Hypothalamus (tissue), 51 donors: Measurements from ENCODE around the gene HSD17B13.

ENCODE experiments used
- DNase-seq, 51 donors: peaks; one replicate each; lab custom pipeline; 2025; lab: John Stamatoyannopoulos, UW

HSD17B13 gene

DNA sequence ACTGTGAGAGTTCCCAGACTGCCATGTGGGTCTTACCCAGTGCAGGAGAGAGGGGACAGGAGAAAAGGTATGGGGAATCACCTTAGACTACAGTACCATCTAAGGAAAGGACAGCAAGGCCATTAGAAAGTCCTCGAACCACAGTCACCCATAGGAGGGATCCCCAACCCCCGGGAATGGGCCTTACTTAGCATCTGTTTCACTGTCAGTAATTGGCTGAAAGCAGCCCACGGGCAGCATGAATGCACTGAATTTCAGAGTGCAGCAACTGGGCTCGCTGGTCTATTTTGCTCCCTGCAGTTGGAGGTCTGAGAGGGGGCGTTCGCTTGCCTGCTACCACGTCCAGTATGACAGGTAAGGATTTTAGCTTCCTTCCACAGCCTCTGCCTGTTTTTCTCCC lies 51.9 kb downstream of the HSD17B13 start:
- DNase-seq = no peak

DNA sequence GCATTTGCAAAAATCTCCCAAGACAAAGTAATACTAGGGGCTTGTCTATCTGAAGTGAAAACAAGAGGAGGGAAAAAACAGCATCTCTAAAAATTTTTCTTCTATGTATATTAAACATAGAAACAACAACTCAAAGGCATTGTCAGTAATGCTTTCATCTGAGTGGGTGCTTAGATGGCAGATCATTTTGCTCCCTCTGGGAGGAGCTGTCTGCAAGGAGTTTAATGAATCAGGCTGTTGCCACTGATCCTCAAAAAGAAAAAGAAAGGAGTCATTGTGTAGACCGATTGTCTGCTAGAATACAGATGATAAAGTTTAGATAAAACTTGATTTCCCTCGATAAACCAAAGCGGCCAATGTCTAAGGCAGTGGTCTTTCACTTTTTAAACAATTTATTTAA lies 52.5 kb downstream of the HSD17B13 start:
- peak in 18 of 51 donors; percentile 3 to 59 (median 22) for DNase-seq

DNA sequence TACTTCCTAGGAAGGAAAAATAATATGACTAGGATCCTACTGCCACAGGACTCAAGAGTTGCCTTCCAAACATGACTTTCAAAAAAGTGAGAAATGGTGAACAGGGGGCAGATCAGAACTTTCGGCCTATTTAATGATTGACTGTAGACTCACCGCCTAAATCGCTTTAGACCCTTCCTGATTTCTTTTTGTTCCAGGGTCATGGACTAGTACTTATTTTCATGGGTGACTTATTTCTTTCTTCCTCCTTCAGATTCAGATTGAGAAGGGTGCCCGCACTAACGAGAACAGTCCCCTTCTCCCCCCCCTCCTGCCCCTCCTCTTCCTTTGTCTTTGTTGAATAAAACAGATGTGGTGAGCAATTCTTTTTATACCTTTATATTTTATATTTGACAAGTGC lies 54.3 kb downstream of the HSD17B13 start:
- DNase-seq = no peak

DNA sequence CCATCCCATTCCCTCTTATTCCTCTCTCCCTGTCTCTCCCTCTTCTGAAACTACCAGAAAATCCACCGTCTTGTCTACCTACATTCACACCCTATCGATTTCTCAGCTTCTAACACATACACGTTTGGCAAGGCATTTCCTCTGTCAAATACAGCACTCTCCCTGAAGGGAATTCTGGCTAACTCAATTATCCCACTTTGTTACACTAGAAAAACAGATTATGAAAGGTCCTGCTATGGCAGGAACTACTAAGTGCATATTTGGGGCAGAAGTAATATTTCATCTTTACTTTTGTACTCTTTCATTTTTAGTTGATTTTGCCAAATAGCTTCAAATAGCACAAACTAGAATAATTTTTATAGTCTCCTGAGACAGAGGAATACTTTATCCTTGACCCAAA lies 55.7 kb downstream of the HSD17B13 start:
- DNase-seq = no peak

DNA sequence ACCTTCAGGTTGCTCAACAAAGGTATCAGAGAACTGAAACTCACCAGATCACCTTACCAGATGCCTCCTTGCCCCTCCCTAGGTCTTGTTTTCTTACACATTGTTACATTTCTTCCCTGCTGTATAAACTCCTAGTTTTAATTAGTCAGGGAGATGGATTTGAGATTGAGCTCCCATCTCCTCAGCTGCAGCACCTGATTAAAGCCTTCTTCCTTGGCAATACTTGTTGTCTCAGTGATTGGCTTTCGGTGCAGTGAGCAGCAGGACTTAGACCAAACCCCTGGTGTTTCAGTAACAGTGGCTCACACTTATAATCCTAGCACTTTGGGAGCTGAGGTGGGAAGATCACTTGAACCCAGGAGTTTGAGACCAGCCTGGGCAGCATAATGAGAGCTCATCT lies 59.8 kb downstream of the HSD17B13 start:
- no peak for DNase-seq

DNA sequence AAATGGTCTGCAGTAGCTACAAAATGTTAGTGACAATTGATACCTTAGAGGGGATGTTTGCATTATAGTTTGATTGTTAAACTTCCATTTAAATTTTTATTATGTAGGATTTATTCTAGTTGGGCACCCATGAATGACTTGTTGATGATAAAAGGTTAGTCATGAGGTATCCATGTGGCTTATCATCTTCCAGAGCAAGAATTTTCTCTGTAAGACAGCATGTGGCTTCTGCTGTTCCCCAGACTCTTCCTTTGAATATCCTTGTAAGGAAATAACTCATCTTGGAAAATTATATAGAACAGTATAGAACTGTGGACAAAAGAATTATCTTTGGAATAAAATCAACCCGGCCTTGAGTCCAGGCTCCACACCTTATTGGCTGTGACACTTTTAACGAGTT lies 62.2 kb downstream of the HSD17B13 start:
- DNase-seq = no peak

DNA sequence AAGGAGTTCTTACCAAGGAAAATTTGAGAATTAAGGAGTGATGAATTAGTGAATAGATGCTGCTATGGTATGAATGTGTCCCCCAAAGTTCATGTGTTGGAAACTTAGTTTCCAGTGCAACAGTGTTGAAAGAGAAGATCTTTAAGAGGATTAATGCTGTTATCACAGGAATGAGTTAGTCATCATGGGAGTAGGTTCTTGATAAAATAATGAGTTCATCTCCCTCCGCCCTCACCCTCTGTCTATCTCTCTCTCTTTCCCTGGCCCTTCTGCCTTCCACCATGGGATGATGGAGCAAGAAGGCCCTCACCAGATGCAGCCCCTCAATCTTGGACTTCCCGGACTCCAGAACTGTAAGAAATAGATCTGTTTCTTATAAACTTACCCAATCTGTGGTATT lies 64.0 kb downstream of the HSD17B13 start:
- no peak for DNase-seq

DNA sequence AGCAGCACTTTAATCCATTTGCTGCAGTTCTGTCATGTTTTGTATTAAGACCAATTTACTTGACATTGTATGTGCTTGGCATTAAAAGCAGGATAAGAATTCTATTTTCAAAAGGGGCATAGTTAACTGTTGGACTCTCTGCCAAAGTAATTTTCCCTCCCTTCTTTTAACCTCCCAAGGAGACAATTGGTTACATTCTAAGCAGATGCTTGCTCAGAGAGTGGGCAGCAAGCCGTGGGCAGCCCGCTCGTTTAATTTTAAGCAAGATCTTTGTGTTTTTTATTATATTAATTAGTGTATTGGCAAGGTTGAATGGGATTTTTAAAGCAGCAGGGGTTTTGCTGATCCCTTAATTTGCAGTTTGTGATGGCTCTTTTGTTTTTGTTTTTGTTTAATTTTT lies 65.2 kb downstream of the HSD17B13 start:
- DNase-seq = peak in 15 of 51 donors; percentile 2 to 45 (median 9)

DNA sequence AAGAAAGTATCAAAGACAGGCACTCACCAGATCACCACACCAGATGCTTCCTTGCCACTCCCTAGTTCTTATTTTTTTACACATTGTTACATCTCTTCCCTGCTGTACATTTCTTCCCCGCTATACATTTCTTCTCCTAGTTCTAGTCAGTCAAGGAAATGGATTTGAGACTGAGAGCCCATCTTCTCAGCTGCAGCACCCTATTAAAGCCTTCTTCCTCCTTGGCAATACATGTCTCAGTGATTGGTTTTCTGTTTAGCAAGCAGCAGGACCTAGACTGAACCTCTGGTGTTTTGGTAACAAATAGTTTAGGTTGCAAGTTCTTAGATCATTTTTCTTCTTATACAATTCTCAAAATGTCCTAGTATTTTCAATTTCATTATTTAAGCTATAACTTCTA lies 66.9 kb downstream of the HSD17B13 start:
- DNase-seq = no peak
